Activated CD4-positive, alpha-beta T cell treated with anti-CD3 and anti-CD28 coated beads, Interleukin-2, amount 50 U/mL, for 1 hour (primary cell): ENCODE results near the gene RNF31.
"Not testable (repeated sequence)": the region's sequence is repeated elsewhere in the genome, so short reads cannot be mapped to it uniquely, and the experiment has no call there.

Experiments
- DNase-seq: peaks from one replicate; pipeline ENCODE4 v3.0.0-alpha.2; 2020

RNF31 gene

GRCh38 chr14:24184104-24184970, 37.0 kb downstream of the RNF31 start:
- no peak for DNase-seq

- DNase-seq, result no peak
Measured at GRCh38 chr14:24185026-24185425, 37.7 kb downstream of the RNF31 start.

GRCh38 chr14:24185741-24186140, 38.4 kb downstream of the RNF31 start:
- DNase-seq, result no peak

GRCh38 chr14:24186831-24187538, 39.7 kb downstream of the RNF31 start:
- DNase-seq, result no peak

- DNase-seq, result no peak
Measured at GRCh38 chr14:24187539-24187915, 40.2 kb downstream of the RNF31 start.

DNA sequence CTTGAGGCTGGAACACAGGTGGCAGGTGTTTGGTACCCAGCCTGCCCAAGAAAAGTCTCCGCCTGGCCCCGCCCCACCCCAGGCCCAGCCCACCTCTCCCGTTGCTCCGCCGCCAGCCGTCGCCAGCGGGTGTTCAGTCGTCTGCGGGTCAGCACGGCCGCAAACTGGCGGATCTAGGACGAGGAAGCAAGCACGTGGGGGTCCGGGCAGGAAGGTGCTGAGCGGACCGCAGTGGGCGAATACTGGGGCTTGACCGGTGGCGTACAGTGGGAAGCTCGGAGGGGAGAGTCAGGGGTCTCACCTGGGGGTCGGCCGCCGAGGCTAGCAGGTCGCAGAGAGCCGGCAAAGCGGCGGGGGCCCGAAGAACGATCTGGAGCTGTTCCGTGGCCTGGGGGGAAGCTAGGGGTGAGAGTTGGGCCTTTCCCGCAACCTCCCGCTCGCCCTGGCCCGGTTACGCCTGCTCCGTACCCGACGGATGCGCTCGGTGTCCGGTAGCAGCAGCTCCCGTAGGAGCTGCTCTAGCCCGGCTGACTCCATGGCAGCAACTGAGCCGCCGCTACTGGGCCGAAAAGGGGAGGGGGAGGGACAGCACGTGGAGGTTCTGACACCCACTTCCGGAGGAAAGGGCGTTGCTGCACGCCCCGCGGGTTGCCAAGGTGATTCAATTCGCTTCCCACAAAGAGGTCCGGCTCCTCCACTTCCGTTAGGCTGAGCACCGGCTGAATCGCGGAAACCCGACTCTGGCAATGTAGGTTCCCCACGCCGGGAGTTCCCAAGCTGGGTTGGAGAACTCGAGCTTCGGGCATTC, 41.2 kb downstream of the RNF31 start, which contains the start of gene IPO4:
Gene IPO4, minus strand, starts transcription at position 566 of the 808 bp plus-strand sequence. Its CDS starts 29 bp downstream, at position 537.
- DNase-seq, result peak; percentile 94

DNA sequence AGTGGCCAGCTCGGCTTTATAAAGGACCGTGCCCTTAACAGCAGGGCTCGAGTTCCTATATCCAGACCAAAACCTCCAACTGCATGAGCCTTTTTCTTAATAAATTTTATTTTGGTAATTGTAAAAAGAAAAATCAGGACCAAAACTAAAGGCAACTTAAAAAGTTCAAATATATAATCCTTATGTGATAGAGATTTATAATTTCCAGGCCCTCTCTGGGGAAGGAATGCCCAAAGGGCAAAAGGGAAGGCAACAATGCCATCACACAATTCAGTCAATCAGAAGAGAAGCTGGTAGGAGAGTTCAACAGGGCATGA, 41.7 kb downstream of the RNF31 start:
- no peak for DNase-seq

DNA sequence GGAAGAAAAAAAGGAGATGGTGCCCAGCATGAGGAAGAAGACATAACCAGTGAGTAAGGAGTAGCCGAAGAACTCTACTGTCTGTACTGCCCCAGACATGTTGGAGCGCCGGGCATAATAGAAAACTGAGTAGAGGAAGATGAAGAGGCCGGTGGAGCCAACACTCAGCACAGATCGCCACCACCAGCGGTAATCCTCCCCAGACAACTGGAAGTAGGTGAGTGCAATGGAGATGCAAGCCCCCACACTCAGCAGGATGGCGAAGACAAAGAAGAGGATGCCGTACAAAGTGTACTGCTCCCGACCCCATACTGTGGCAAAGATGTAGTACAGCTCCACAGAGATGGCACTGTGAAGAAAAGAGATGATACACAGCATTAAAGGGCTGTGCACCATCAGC, 42.2 kb downstream of the RNF31 start:
- no peak for DNase-seq

GRCh38 chr14:24190416-24190815, 43.1 kb downstream of the RNF31 start:
- DNase-seq, result no peak

- no peak for DNase-seq
Measured at GRCh38 chr14:24192933-24193332, 45.6 kb downstream of the RNF31 start.

DNA sequence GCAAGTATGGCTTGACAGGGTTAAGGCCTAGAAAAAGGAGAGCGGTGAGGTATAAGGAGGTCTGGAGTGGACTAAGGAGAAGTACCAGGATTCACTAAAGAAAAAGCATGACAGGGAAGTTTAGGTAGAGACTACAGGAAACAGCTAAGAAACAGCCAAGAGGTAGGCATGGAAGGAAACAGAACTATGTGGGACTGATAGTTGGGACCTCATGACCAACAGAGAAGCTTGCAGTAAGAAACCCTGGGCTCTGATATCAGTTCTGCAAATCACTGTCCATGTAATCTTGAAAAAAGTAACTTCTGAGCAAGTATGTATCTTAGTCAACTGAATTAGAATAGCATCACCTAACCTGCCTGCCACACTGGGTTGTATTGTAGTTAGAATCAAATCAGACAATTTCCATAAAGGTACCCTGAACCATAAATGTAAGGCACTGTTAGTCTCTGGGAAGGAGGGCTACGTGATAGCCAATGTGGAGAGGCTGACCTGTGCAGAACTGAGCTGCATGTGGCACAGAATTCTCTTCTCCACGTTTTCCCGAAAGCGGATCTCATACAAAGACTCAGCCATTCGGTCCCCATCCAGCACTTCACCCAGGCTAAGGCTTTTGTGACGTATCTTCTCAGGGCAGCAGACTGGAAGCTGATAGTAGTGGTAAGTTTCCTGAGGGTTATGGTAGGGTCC, 47.0 kb downstream of the RNF31 start:
- DNase-seq, result no peak

GRCh38 chr14:24194873-24195185, 47.5 kb downstream of the RNF31 start:
- DNase-seq, result no peak

DNA sequence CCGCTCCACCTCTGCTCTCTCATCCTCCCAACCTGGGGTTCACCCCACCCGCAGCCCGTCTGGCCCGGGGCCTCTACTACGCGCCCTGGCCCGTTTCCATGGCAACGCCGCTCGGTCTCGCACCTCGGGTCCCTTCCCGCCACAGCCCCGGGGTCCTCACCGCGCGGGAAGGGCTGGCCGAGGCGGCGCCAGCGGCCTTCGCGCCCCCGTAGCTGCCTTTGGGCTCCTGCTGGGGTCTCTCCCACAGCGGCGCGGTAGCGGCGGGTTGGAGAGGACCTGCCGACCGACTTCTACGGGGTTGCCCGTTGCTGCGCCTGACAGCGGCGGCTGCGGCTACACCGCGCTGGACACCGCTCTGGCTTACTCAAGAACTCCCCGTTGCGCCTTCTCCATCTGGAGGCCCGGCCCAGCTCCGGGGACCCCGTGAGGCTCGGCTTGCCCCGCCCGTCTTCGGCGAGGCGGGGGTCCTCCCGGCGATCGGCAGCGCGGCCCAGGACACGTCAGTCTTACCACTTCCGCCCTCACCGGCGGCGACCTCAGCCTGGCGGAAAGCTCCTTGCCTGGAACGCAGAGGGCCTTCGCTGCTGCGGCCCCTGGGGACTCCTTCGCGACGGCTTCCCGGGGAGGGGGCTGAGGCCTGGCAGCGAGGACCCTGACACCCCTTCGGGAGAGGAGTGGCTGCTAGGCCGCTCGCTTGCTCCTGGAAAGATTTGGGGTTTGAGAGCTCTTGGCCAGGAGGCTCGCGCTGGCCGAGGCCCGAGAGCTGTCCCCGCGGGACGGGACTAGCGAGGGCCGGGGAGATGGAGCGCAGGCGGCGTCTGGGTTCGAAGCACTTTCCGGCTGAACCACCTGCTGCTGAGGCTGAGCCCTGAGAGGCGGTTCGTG, 48.1 kb downstream of the RNF31 start, which contains the start of gene TM9SF1:
Gene TM9SF1, minus strand, starts transcription at position 256 of the 885 bp plus-strand sequence. CDS start 422 bp downstream, outside the sequence.
- peak; percentile 84 for DNase-seq

GRCh38 chr14:24196071-24197055, 49.1 kb downstream of the RNF31 start:
- DNase-seq, result no peak

DNA sequence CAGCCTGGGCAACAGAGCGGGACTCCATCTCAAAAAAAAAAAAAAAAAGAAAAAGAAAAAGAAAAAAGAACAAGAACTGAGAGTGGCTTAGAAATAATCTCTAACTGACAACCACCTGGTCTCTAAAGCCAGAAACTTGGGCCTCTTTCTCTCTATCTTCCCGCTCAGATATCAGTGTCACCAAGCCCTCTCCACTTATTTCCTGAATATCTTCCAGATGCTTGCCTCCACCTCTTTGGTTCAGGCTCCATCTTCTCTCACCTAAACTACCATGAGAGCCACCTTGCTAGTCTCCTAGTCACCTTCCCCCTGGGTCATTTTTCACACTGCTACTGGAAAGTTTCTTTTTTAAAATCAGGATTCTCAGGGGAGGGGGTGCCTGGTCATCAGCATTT, 49.8 kb downstream of the RNF31 start:
- no peak for DNase-seq

DNA sequence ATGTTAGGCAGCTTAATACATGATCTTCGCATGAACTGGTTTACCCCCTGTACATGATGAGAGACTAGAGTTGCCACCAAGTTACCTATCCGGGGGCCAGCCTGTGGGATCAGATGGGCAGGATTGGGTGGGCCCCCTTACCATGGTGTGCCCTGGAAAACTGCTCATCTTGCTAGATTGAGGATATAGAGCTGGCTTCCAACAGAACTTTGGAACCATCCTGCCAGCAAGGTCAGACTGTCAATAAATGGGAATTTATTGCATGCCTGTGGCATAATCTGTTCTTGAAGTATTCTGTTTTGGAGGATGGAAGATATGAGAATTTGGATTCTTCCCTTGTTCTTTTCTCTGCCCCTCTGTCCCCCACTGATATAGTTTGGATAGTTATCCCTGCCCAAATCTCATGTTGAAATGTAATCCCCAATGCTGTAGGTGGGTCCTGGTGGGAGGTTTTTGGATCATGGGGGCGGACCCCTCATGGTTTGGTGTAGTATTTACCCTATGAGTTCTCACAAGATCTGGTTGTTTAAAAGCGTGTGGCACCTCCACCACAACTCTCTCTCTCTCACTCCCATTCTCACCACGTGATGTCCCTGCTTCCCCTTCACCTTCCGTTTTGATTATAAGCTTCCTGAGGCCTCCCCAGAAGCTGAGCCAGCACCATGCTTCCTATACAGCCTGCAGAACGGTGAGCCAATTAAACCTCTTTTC, 51.7 kb downstream of the RNF31 start:
- no peak for DNase-seq

GRCh38 chr14:24202538-24202937, 55.2 kb downstream of the RNF31 start:
- DNase-seq, result not testable (repeated sequence)

DNA sequence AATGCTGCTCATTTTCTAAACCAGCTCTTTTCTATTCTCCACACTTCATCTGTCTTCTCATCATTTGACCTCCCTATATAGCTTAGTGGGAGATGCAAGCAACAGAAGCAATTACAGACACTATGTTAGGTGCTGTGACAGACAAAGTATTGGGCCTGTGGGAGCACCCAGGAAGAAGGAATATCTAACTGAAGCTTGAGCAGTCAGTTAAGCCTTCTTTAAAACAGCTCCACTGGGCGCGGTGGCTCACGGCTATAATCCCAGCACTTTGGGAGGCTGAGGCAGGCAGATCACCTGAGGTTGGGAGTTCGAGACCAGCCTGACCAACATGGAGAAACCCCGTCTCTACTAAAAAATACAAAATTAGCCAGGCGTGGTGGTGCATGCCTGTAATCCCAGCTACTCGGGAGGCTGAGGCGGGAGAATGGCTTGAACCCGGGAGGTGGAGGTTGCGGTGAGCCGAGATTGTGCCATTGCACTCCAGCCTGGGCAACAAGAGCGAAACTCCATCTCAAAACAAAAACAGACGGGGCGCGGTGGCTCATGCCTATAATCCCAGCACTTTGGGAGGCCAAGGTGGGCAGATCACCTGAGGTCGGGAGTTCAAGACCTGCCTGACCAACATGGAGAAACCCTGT, 56.1 kb downstream of the RNF31 start:
- DNase-seq, result not testable (repeated sequence)
